CD4-positive, alpha-beta T cell treated with Interleukin-17A for 1 hour (primary cell): ENCODE data around the gene CHST15.
A peak's percentile ranks its signal among the peaks of the same experiment; 100 is the strongest.

Experiments used
- DNase-seq: peaks from one replicate; pipeline ENCODE4 v3.0.0-alpha.2; 2020

The CHST15 gene

DNA sequence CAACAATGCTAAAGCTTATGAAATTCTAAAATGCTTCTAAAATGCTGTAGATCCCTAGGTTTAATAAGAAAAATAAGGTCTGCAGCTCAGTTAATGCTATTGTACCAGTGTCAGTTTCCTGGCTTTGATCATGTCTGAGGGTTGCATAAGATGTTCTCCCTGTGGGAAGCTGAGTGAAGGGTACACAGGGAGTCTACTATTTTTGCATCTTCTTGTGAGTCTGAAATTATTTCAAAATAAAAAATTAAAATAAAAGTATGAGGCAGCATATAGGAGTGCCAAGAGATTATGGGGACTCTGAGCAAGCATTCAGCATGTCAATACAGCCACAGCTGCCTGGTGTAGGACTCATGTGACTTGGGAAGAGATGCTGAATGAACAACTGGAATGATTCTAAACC, 14.7 kb downstream of the CHST15 start:
- DNase-seq: no peak

GRCh38 chr10:124078028-124078427, 15.4 kb downstream of the CHST15 start:
- no peak for DNase-seq

DNA sequence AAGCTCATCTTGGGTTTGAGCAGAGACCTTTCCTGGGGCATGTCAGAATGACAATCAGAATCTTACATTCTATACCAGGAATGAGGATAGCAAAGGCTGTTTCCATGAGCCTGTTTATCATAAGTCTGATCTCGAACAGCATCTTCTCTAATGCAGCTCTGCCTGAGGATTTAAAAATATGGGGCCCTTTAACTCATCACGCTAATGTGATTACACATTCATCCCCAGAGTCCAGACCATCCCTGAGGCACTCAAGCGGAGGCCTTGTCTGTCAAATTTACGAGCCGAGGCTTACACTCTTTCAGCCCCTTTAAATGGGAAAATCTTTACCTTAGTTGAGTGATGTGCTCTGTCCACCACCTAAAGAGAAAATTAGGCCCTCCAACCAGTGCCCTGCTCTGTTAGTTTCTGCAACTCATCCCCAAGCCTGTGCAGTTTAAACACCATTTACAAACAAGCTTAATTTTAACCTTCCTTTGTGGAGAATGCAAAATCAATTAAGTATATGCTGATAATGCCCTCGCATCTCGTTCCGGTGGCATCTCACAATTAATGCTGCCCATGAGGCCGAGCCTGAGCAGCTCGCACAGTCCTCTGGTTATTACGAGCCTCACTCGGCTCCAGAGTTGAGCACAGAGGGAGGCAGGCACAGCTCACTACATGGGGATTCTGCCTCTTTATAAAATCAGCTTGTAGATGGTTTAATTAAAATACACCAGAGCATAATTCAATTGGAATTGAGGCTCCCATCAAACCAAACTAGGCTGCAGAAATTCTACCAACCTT, 16.0 kb downstream of the CHST15 start:
- DNase-seq: no peak

- no peak for DNase-seq
Measured at GRCh38 chr10:124076148-124076733, 17.2 kb downstream of the CHST15 start.

DNA sequence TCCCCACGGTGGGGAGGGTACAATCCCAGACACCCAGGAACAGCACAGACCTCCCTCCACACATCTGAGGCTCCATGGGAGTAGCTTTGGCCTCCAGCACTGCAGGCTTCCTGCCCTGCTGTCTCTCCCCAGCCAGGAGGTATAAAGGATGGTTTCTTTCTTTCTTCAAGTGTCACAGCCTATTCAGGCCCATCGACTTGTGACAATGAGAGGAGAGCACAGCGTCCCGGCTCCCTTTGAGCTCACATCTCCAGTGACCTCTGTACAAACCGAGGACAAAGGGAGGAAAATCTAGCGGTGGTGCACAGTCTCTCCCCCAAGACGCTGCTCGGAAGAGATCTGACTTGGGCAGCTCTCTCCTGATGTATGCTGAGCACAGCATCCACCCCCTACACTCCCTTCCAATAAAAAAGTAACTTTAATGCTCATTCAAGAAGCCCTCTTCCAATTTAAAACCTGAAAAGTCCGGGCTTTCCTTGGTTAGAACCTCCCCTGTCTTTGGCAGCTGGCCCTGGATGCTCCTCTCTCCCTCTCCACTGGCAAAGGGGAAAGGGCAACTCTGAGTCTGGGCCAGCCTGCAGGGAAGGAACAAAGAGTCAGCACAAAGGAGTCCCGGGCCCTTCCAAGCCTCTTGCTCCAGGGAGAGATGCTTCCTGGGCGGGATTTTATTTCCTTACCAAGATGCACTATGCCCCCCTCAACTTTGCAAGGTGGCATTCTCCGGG, 18.0 kb downstream of the CHST15 start:
- DNase-seq: no peak

DNA sequence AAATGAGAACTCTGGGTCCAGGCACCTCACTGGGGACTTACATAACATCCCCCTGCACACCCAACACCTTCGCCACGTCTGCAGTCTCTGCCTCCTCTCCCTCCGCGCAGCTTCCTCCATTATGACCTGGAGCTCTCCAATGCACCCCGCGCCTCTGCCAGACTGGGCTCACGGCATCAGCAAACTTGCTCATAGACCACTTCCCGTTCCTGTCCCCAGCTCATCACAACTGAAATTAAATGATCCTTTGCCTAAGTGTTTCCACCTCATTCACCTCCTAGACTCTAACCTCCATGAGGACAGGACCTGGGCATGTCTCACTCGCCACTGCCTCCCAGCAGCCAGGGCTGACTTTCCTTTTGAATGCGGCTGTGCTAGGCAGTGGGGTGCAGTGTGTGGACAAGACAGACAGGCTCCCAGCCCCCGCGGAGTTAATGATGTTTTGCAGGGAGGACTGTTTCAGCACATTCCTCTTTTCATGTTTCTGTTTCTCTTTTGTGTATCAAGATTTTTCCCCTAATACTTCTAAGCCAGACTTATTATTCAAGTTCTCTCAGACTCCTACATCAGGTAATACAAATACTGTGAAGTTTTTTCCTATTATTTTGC, 18.8 kb downstream of the CHST15 start:
- DNase-seq: peak; percentile 13

DNA sequence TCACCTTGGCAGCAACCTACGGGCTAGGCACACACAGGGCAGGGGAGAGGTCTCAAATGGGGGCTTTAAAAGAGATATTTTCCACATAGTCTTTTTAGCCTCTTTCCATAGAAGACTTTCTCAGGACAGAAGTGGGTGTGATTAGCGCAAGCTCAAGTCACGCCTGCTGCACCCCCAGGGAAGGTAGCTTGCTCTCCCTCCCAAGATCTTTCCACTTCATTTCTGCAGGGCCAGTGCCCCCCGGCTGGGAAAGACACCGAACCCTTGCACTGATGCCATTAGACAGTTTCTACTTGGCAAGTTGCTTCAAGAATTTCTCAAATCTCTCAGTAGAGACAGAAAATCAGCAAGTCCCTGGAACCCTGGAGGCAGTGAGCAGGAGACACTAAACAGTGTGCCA, 19.4 kb downstream of the CHST15 start:
- DNase-seq: no peak

- DNase-seq: no peak
Measured at GRCh38 chr10:124072541-124072940, 20.9 kb downstream of the CHST15 start.

GRCh38 chr10:124072106-124072505, 21.3 kb downstream of the CHST15 start:
- no peak for DNase-seq

- DNase-seq: no peak
Measured at GRCh38 chr10:124071141-124071540, 22.3 kb downstream of the CHST15 start.

DNA sequence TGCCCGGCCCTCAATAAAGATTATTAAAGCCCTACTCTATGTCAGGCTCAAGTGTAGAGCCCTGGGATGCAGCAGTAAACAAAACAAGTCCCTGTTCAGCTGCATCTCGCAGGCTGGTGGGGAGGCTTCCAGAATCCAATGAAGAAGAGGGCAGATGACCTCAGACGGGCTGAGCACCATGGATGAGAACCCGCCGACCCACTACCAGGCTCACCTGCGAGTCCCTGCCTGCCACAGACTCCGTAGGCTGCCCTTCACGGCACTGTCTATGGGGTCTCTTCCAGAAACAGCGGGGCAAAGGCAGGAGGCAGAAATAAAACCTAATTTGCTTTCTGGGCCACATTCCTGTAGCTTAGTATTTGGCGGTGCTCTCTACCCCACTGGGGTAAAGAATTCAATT, 22.7 kb downstream of the CHST15 start:
- DNase-seq: no peak

GRCh38 chr10:124069341-124070264, 23.8 kb downstream of the CHST15 start:
- no peak for DNase-seq

- no peak for DNase-seq
Measured at GRCh38 chr10:124068929-124069328, 24.5 kb downstream of the CHST15 start.

GRCh38 chr10:124067825-124068400, 25.5 kb downstream of the CHST15 start:
- no peak for DNase-seq

DNA sequence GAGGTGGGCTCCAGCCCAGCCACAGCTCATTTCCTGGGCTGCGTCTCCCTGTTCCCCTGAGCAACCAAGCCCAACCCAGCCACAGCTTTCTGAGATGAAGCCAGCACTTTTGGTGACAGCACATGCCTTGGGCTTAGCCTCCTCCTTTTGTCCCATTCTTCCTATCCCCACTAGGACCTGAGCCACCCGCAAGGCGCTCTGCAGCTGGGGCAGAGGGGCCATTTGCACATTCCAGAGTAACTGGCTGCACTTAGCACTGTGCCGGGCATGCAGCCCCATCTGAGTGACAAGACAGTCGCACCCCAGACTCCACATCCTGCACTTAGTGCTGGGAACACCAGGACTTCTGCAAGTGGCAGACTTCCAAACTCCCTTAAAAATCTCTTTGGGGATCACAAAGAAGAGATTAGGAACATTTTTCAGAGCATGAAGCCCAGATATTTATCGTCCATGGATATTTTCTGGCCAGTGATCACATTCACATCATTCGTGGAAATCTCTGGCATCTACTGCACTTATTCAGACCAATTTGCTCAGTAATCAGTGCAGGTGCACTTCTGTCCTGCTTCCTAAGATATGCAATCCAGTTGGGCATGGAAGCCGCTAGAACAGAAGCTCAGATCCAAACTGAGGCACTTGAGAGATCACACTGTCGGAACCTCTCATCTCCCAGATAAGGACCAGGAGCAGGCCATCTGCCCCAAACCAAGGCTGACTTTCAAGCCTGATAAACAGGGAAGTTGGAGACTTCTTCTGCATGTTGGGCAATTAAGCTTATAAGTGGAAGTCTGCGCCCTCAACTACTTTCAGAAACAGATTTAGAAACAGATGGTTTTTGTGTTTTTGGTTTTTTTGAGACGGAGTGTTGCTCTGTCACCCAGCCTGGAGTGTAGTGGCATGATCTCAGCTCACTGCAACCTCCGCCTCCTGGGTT, 26.4 kb downstream of the CHST15 start:
- no peak for DNase-seq

GRCh38 chr10:124066126-124066700, 27.2 kb downstream of the CHST15 start:
- DNase-seq: no peak

- DNase-seq: no peak
Measured at GRCh38 chr10:124065382-124066125, 27.8 kb downstream of the CHST15 start.

- DNase-seq: peak; percentile 42
Measured at GRCh38 chr10:124064676-124065075, 28.7 kb downstream of the CHST15 start.

DNA sequence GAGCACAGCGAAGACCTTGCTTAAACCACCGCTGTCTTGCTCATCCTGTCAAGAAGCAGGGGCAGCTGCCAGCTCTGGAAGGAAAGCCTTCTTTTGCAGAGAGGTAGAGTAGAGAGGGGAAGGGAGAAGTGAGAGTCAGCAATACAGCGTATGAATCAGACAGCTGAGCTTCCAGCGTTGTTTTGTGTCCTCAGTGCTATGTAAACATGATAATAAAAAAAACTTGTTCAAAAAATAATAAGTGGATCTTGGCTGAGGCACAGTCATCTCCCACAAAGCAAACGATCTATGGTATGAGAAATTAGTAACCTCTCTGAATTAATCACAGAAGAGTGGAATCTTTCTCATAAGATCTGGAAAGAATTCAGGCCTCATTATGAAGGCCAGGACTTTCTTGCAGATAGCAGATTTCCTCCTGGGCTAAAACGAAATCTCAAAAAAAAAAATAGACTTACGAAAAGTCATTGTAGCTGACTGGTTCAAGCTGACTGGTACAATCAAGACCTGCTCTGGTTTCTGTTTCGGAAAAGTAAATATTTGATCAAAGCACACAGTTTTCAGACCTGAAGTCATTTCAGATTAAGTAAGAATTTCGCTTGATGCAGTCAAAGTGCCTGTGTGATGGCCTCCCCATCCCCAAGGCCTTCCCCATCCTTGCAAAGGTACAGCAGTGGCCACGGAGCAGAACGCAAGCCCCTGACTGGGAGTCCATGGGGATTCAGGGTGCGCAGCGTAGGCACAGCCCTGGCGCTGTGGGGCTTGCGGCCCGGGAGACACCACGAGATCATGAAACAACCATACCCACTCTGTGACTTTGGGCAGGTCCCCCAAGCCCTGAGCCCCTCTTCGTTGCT, 29.4 kb downstream of the CHST15 start:
- DNase-seq: peak; percentile 21
